PFSK-1 (cell line): ENCODE measurements around the gene NECTIN4.
A peak's percentile ranks its signal among the peaks of the same experiment; 100 is the strongest.

Experiments used
- FOXP2 ChIP-seq: optimal IDR thresholded peaks from 2 replicates; pipeline ENCODE3; 2011; ENCODE audit warnings: borderline replicate concordance, control low read depth, inconsistent platforms; ENCODE audit not compliant: insufficient read depth; ENCODE audit errors: extremely low read length, extremely low read depth
- POLR2AphosphoS5 ChIP-seq: IDR thresholded peaks from 2 replicates; pipeline ENCODE4 v1.6.1; 2012; ENCODE audit warnings: low read depth, mild to moderate bottlenecking, control low read depth, low read length, moderate library complexity
- REST ChIP-seq, 2 experiments: IDR thresholded peaks; 2 replicates each; pipeline versions ENCODE4 v1.6.1 to v1.8.0; 2011 to 2012; ENCODE audit warnings: low read depth in 2 of 2, low read length in 2 of 2, control low read depth in 1 of 2, inconsistent platforms in 1 of 2, mild to moderate bottlenecking in 1 of 2, moderate library complexity in 1 of 2; ENCODE audit not compliant: insufficient read depth in 1 of 2
- SIN3A ChIP-seq: IDR thresholded peaks from 2 replicates; pipeline ENCODE4 v1.6.1; 2012; ENCODE audit warnings: mild to moderate bottlenecking, low read length, moderate library complexity, borderline replicate concordance; ENCODE audit not compliant: insufficient read depth
- TAF1 ChIP-seq: IDR thresholded peaks from 2 replicates; pipeline ENCODE4 v1.6.1; 2012; ENCODE audit warnings: low read length, control low read depth, borderline replicate concordance; ENCODE audit not compliant: insufficient read depth

The NECTIN4 gene

GRCh38 chr1:161083748-161084596 is 5.4 kb downstream of the NECTIN4 start:
- TF ChIP-seq TAF1: no peak
- no peak for TF ChIP-seq REST (IDR thresholded peaks at IDR 0.05; ENCODE audit: insufficient read depth in 1 of 2, low read depth in 2 of 2, low read length in 2 of 2)
- no peak for TF ChIP-seq SIN3A
- TF ChIP-seq FOXP2: no peak
- no peak for TF ChIP-seq POLR2AphosphoS5

GRCh38 chr1:161082996-161083747 is 6.2 kb downstream of the NECTIN4 start:
- TF ChIP-seq TAF1: no peak
- TF ChIP-seq FOXP2: peak; percentile 91
- no peak for TF ChIP-seq SIN3A

- TF ChIP-seq REST (IDR thresholded peaks at IDR 0.05; ENCODE audit: insufficient read depth in 1 of 2, low read depth in 2 of 2, low read length in 2 of 2) (no peak), SIN3A (no peak), TAF1 (no peak), POLR2AphosphoS5 (no peak), FOXP2 (no peak)
Observed at GRCh38 chr1:161082483-161082882, 6.9 kb downstream of the NECTIN4 start.

- no peak for TF ChIP-seq FOXP2
- TF ChIP-seq TAF1: no peak
- TF ChIP-seq REST (IDR thresholded peaks at IDR 0.05; ENCODE audit: insufficient read depth in 1 of 2, low read depth in 2 of 2, low read length in 2 of 2): no peak
- TF ChIP-seq SIN3A: no peak
Observed at GRCh38 chr1:161081519-161081918, 7.8 kb downstream of the NECTIN4 start.

- no peak for TF ChIP-seq SIN3A
- TF ChIP-seq REST (IDR thresholded peaks at IDR 0.05; ENCODE audit: insufficient read depth in 1 of 2, low read depth in 2 of 2, low read length in 2 of 2): no peak
- no peak for TF ChIP-seq POLR2AphosphoS5
Observed at GRCh38 chr1:161080441-161081405, 8.6 kb downstream of the NECTIN4 start.
